OCI-LY3 (cell line): ENCODE results near the gene SLC14A1.

Experiments used
- H2AFZ ChIP-seq: fragments of 200-600, 300-600 bp; shearing (Covaris generic); 2 replicates; pipeline ENCODE4 v1.6.0; 2014; ENCODE audit warnings: antibody characterized with exemption, low read depth, low read length
- H3K27ac ChIP-seq: fragments of 200-600, 300-600 bp; sonication (generic); 2 replicates; pipeline ENCODE4 v1.5.1; 2014; ENCODE audit warnings: mild to moderate bottlenecking, low read length, moderate library complexity, mixed read lengths
- H3K27me3 ChIP-seq: fragments of 200-600, 300-600 bp; sonication (generic); 2 replicates; pipeline ENCODE4 v1.6.1; 2014; ENCODE audit warnings: low read depth, low read length, mixed read lengths
- H3K36me3 ChIP-seq: fragments of 200-600, 300-600 bp; sonication (generic); replicated peaks from 2 replicates; pipeline ENCODE3; 2014; ENCODE audit warnings: low read depth, low read length, mixed read lengths
- H3K4me1 ChIP-seq: fragments of 300-600, 200-600 bp; sonication (generic); 2 replicates; pipeline ENCODE4 v1.6.1; 2014; ENCODE audit warnings: low read length, mixed read lengths
- H3K4me2 ChIP-seq: fragments of 200-600, 300-600 bp; sonication (generic); 2 replicates; pipeline ENCODE4 v1.6.1; 2014; ENCODE audit warnings: low read length, mixed read lengths
- H3K4me3 ChIP-seq: fragments of 300-600, 200-600 bp; sonication (generic); 2 replicates; pipeline ENCODE4 v1.5.1; 2014; ENCODE audit warnings: antibody characterized with exemption, mild to moderate bottlenecking, low read length, moderate library complexity
- H3K79me2 ChIP-seq: fragments of 300-600, 200-600 bp; shearing (Covaris generic); 2 replicates; pipeline ENCODE4 v1.6.1; 2014; ENCODE audit warnings: mild to moderate bottlenecking, low read length, mixed read lengths
- H3K9ac ChIP-seq: fragments of 300-600, 200-600 bp; shearing (Covaris generic); 2 replicates; pipeline ENCODE4 v1.6.0; 2014; ENCODE audit warnings: mild to moderate bottlenecking, low read length, moderate library complexity
- H3K9me3 ChIP-seq: fragments of 200-600, 300-600 bp; shearing (Covaris generic); 2 replicates; pipeline ENCODE4 v1.6.1; 2014; ENCODE audit warnings: low read length, mixed read lengths; ENCODE audit not compliant: insufficient read depth
- H4K20me1 ChIP-seq: fragments of 200-600, 300-600 bp; sonication (generic); 2 replicates; pipeline ENCODE4 v1.6.1; 2016; ENCODE audit warnings: low read length, mixed read lengths; ENCODE audit not compliant: insufficient read depth
- EZH2phosphoT487 ChIP-seq: fragments of 200-600 bp; shearing (Covaris generic); IDR thresholded peaks from 2 replicates; pipeline ENCODE4 v1.6.1; 2018; ENCODE audit warnings: antibody characterized with exemption, mixed run types, low read depth
- TF ChIP-seq, protein P1 (sequence below): fragments of 200-600, 300-600 bp; sonication (generic); IDR thresholded peaks from 2 replicates; pipeline ENCODE4 v1.5.1; 2014; ENCODE audit warnings: antibody characterized with exemption, low read length, low read depth

The SLC14A1 gene

DNA sequence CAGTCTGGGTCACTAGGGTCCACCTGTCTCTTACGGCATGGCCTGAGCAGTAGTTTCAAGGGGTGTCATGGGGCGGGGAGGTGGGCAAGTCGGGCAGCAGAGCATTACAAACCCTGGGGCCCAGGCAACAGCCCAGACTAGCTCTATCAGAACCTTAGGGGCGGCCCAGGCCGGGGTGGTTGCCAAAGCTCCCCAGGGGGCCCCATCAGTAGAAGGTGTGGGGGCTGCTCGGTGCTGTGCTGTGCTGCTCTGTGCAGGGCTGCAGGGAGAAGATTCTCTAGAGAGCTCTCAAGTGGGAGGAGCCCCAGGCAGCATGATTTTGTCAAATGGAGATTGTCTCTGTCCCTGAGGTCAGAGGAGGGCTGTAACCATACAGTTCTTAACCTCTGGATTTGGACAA is 36.4 kb upstream of the SLC14A1 start:
- peak overlapping the region; percentile 36 for H3K9ac ChIP-seq
- no peaks in the 10 kb centered on the region for H3K36me3 ChIP-seq
- H3K4me2 ChIP-seq: peak overlapping the region; percentile 90
- no peaks in the 10 kb centered on the region for H3K79me2 ChIP-seq
- H2AFZ ChIP-seq: peak overlapping the region; percentile 64
- peaks cover 51% of the 10 kb centered on the region for H3K4me1 ChIP-seq
- peak overlapping the region; percentile 61 for H3K4me3 ChIP-seq
- peaks cover 13% of the 10 kb centered on the region for H3K27me3 ChIP-seq
- H3K9me3 ChIP-seq: no peaks in the 10 kb centered on the region
- no peak for TF ChIP-seq EZH2phosphoT487
- TF ChIP-seq, protein P1, sequence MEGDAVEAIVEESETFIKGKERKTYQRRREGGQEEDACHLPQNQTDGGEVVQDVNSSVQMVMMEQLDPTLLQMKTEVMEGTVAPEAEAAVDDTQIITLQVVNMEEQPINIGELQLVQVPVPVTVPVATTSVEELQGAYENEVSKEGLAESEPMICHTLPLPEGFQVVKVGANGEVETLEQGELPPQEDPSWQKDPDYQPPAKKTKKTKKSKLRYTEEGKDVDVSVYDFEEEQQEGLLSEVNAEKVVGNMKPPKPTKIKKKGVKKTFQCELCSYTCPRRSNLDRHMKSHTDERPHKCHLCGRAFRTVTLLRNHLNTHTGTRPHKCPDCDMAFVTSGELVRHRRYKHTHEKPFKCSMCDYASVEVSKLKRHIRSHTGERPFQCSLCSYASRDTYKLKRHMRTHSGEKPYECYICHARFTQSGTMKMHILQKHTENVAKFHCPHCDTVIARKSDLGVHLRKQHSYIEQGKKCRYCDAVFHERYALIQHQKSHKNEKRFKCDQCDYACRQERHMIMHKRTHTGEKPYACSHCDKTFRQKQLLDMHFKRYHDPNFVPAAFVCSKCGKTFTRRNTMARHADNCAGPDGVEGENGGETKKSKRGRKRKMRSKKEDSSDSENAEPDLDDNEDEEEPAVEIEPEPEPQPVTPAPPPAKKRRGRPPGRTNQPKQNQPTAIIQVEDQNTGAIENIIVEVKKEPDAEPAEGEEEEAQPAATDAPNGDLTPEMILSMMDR: no peak
- peak overlapping the region; percentile 80 for H3K27ac ChIP-seq
- no peaks in the 10 kb centered on the region for H4K20me1 ChIP-seq

DNA sequence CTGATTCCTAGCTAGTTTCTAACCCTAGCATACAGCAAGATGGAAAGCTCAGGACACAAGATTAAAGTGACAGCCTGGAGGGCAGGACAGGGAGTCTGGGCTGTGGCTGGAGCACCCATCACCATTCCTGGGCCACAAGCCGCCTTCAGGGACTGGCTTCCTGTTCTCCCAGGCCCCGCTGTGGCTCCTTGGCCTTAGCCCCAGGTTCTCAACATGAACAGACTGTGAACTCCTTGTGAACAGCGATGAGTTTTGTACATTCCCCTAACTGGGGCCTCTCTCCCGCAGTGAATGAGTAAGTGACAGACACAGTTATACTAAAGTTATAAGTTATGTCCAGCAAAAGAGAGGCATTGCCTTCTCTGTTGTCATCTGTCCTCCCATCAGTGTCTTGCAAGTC is 35.9 kb upstream of the SLC14A1 start:
- H3K36me3 ChIP-seq: no peaks in the 10 kb centered on the region
- peak overlapping the region; percentile 80 for H3K27ac ChIP-seq
- peak overlapping the region; percentile 61 for H3K4me3 ChIP-seq
- TF ChIP-seq, protein P1: no peak
- no peak for TF ChIP-seq EZH2phosphoT487
- peaks cover 51% of the 10 kb centered on the region for H3K4me1 ChIP-seq
- peaks cover 16% of the 10 kb centered on the region for H3K27me3 ChIP-seq
- H3K9ac ChIP-seq: peak overlapping the region; percentile 36
- H3K9me3 ChIP-seq: no peaks in the 10 kb centered on the region
- H3K4me2 ChIP-seq: peak overlapping the region; percentile 90
- H3K79me2 ChIP-seq: no peaks in the 10 kb centered on the region
- H2AFZ ChIP-seq: peak overlapping the region; percentile 64
- H4K20me1 ChIP-seq: no peaks in the 10 kb centered on the region

DNA sequence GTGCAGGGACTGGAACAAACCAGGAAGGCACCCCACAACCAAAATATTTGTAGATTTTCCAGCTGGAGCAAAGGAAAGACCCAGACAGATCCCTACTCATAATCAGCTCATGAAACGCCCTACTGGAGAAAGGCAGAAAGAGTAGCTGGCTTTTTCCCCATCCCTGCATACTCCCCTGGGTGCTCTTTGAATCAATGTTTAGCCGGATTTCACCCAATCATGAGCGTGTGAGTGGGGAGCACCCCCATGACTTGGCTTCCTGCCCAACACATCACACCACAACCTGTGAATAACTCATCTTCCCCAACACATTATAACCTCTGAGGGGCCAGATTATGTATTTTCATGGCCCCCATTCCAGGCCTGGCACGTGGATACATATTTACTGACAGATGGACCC is 35.1 kb upstream of the SLC14A1 start:
- Histone ChIP-seq H3K79me2 (no peaks in the 10 kb centered on the region), H2AFZ (peak overlapping the region; percentile 3; the same call in 1 of the 2 replicates), H3K4me2 (peak overlapping the region; percentile 90), H3K4me1 (peaks cover 51% of the 10 kb centered on the region), H4K20me1 (no peaks in the 10 kb centered on the region), H3K9ac (peak overlapping the region; percentile 36), H3K27ac (peak overlapping the region; percentile 1; the same call in 1 of the 2 replicates), H3K9me3 (no peaks in the 10 kb centered on the region), H3K36me3 (no peaks in the 10 kb centered on the region), H3K27me3 (peaks cover 10% of the 10 kb centered on the region), H3K4me3 (no peak overlapping the region)
- TF ChIP-seq, protein P1: peak; percentile 6; the same call in 1 of the 2 replicates
- no peak for TF ChIP-seq EZH2phosphoT487

DNA sequence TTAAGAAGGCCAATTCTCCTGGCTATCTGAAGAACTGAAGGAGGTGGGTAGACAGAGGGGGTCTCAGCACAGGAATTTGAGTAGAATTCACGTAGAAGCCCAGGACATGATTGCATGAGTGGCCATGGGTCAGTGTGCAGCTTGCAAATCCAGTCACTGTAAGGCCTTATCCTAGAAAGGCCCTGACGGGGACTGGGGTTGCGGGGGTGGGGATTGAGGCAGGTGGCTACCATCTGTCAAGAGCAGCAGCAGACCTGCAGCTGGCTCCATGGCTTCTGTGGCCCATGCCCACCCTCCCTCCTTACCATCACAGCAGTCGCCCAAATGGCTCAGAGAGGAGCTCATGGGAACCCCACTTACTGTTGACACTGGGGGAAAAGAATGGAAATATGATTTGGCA is 34.6 kb upstream of the SLC14A1 start:
- H3K27ac ChIP-seq: no peak overlapping the region
- H3K27me3 ChIP-seq: peaks cover 7% of the 10 kb centered on the region
- H3K4me3 ChIP-seq: no peak overlapping the region
- H3K9me3 ChIP-seq: no peaks in the 10 kb centered on the region
- TF ChIP-seq EZH2phosphoT487: no peak
- TF ChIP-seq, protein P1: no peak
- H3K4me2 ChIP-seq: peak overlapping the region; percentile 90
- peaks cover 51% of the 10 kb centered on the region for H3K4me1 ChIP-seq
- no peaks in the 10 kb centered on the region for H3K79me2 ChIP-seq
- no peak overlapping the region for H3K9ac ChIP-seq
- H2AFZ ChIP-seq: no peak overlapping the region
- no peaks in the 10 kb centered on the region for H4K20me1 ChIP-seq
- no peaks in the 10 kb centered on the region for H3K36me3 ChIP-seq
